K562 (cell line): ENCODE data around the gene LAIR2. TPM values are rescaled to one million over a fixed set of nuclear protein-coding genes. Genes with fewer than 3 reads are reported as not detected.

Experiments used
- ATAC-seq: fragments of 200-7000 bp; cut with Tn5 transposase; 3 replicates; pipeline ENCODE4 v1.9.1; 2020; ENCODE audit warnings: moderate library complexity
- BruUV-seq: library from RNA; stranded (reverse); fragments of 400-500 nt; replicated peaks from 2 replicates; lab custom pipeline; 2021; lab: Mats Ljungman, UMichigan
- CTCF ChIA-PET: fragments of 300-600 bp; formaldehyde crosslinking; extraction: SDS; loops from one replicate; lab custom pipeline; 2021; ENCODE audit warnings: low intra/inter-chr PET ratio; lab: Yijun Ruan, JAX
- POLR2A ChIA-PET: fragments of 300-600, 350-650 bp; sonication (Branson Sonifier 250); formaldehyde crosslinking; extraction: SDS; loops from one replicate; lab custom pipeline; 2021; ENCODE audit warnings: antibody characterized with exemption, inconsistent platforms; lab: Yijun Ruan, JAX
- DNase-seq, 4 experiments: peaks; one replicate each; pipeline versions ENCODE4 v3.0.0 to v3.0.0-alpha.2; 2011 to 2018; ENCODE audit warnings: low spot score in 3 of 4, mixed read lengths in 3 of 4; ENCODE audit errors: extremely low read depth in 1 of 4
- FAIRE-seq: peaks from 2 replicates; lab custom pipeline; 2011; peaks lifted over from hg19 to GRCh38; lab: Jason Lieb, UNC
- H2AFZ ChIP-seq: 2 replicates; pipeline ENCODE4 v1.6.0; 2011; ENCODE audit warnings: low read depth, low read length, control low read depth, inconsistent platforms
- H3K27ac ChIP-seq: fragments of 200-600 bp; 3 replicates; pipeline ENCODE4 v1.8.0; 2011; ENCODE audit warnings: low read depth, mild to moderate bottlenecking, control low read depth, inconsistent platforms, low read length, moderate library complexity, mixed read lengths; ENCODE audit errors: extremely low read depth
- H3K27me3 ChIP-seq, 2 experiments: fragments of 300-600 bp in 1 of 2; 2 replicates in 1 of 2; 3 replicates in 1 of 2; pipeline versions ENCODE4 v1.6.0 to v1.8.0; 2011; ENCODE audit warnings: inconsistent platforms in 2 of 2, low read length in 2 of 2, mild to moderate bottlenecking in 1 of 2, mixed read lengths in 1 of 2, moderate library complexity in 1 of 2; ENCODE audit not compliant: control insufficient read depth in 2 of 2, insufficient read depth in 2 of 2
- H3K36me3 ChIP-seq: fragments of 300-600 bp; 3 replicates; pipeline ENCODE4 v1.8.0; 2011; ENCODE audit warnings: mild to moderate bottlenecking, low read length, inconsistent platforms; ENCODE audit not compliant: control insufficient read depth, insufficient read depth
- H3K4me1 ChIP-seq, 2 experiments: fragments of 200-600 bp in 1 of 2; replicated peaks in 1 of 2; 2 replicates in 1 of 2; 3 replicates in 1 of 2; pipeline versions ENCODE4 v1.5.1 to v1.8.0; 2011; ENCODE audit warnings: inconsistent platforms in 2 of 2, low read length in 2 of 2, mild to moderate bottlenecking in 1 of 2, mixed read lengths in 1 of 2, moderate library complexity in 1 of 2; ENCODE audit not compliant: control insufficient read depth in 2 of 2, insufficient read depth in 2 of 2
- H3K4me2 ChIP-seq: 2 replicates; pipeline ENCODE4 v1.6.1; 2011; ENCODE audit warnings: low read length, control low read depth, inconsistent platforms, mixed read lengths; ENCODE audit not compliant: insufficient read depth
- H3K4me3 ChIP-seq: fragments of 200-600 bp; sonication (generic), shearing (Covaris generic); 2 replicates; pipeline ENCODE4 v1.5.1; 2016; ENCODE audit warnings: control low read depth, inconsistent platforms
- H3K79me2 ChIP-seq: fragments of 200-600 bp; 3 replicates; pipeline ENCODE4 v1.8.0; 2011; ENCODE audit warnings: low read length, inconsistent platforms; ENCODE audit not compliant: control insufficient read depth, insufficient read depth
- H3K9ac ChIP-seq, 2 experiments: 2 replicates each; pipeline versions ENCODE4 v1.6.0 to v1.6.1; 2011; ENCODE audit warnings: low read depth in 2 of 2, low read length in 2 of 2, control low read depth in 1 of 2, inconsistent platforms in 1 of 2, mild to moderate bottlenecking in 1 of 2, mixed read lengths in 1 of 2; ENCODE audit not compliant: insufficient read depth in 1 of 2
- H3K9me1 ChIP-seq: one replicate; pipeline ENCODE4 v1.6.0; 2011; ENCODE audit warnings: inconsistent platforms, mild to moderate bottlenecking, low read length, moderate library complexity; ENCODE audit not compliant: control insufficient read depth, insufficient read depth
- H3K9me3 ChIP-seq: replicated peaks from 2 replicates; pipeline ENCODE4 v1.5.1; 2011; ENCODE audit warnings: low read depth, low read length, inconsistent platforms; ENCODE audit not compliant: control insufficient read depth, insufficient read depth
- H4K20me1 ChIP-seq: replicated peaks from 2 replicates; pipeline ENCODE4 v1.6.1; 2011; ENCODE audit warnings: low read length, inconsistent platforms, mixed read lengths; ENCODE audit not compliant: control insufficient read depth, insufficient read depth
- ARID2 ChIP-seq: fragments of 450-650 bp; IDR thresholded peaks from 2 replicates; pipeline ENCODE4 v1.6.1; 2017; ENCODE audit warnings: antibody characterized with exemption, mild to moderate bottlenecking
- BHLHE40 ChIP-seq: IDR thresholded peaks from 2 replicates; pipeline ENCODE4 v1.6.1; 2011; ENCODE audit warnings: low read length, improper control_type of control experiment
- MAFF ChIP-seq: IDR thresholded peaks from 2 replicates; pipeline ENCODE4 v1.6.1; 2012; ENCODE audit warnings: low read length, improper control_type of control experiment
- MAFK ChIP-seq: IDR thresholded peaks from 2 replicates; pipeline ENCODE4 v1.6.1; 2011; ENCODE audit warnings: low read length, improper control_type of control experiment
- NCOR1 ChIP-seq: fragments of 450-650 bp; IDR thresholded peaks from 2 replicates; pipeline ENCODE4 v1.6.1; 2016; ENCODE audit warnings: mild to moderate bottlenecking, moderate library complexity
- PKNOX1 ChIP-seq: fragments of 450-650 bp; IDR thresholded peaks from 2 replicates; pipeline ENCODE4 v1.6.1; 2016
- RAD21 ChIP-seq, 2 experiments: fragments of 250-450 bp in 1 of 2; fragments of 450-650 bp in 1 of 2; sonication (Bioruptor Pico) in 1 of 2; formaldehyde crosslinking in 1 of 2; IDR thresholded peaks in 1 of 2; conservative IDR thresholded peaks in 1 of 2; 2 replicates each; pipeline versions ENCODE4 v1.4.0 to v1.8.0; 2020 to 2022; ENCODE audit warnings: mild to moderate bottlenecking in 2 of 2, moderate library complexity in 1 of 2
- REST ChIP-seq, 2 experiments: fragments of 450-650 bp; formaldehyde crosslinking in 1 of 2; IDR thresholded peaks; 2 replicates each; pipeline versions ENCODE4 v1.4.0 to v1.6.1; 2014 to 2020; ENCODE audit warnings: mild to moderate bottlenecking in 2 of 2, borderline replicate concordance in 1 of 2, low read depth in 1 of 2
- SMC3 ChIP-seq: conservative IDR thresholded peaks from 2 replicates; pipeline ENCODE4 v1.6.1; 2011; ENCODE audit warnings: low read depth, low read length, improper control_type of control experiment; ENCODE audit not compliant: insufficient read depth
- THRAP3 ChIP-seq: fragments of 450-650 bp; IDR thresholded peaks from 2 replicates; pipeline ENCODE4 v1.6.1; 2016; ENCODE audit warnings: mild to moderate bottlenecking, inconsistent platforms, borderline replicate concordance
- ZC3H4 ChIP-seq: sonication (generic); formaldehyde crosslinking; IDR thresholded peaks from 2 replicates; pipeline ENCODE4 v1.9.0; 2021; ENCODE audit warnings: missing genetic modification reagents, borderline replicate concordance
- ZNF511 ChIP-seq: sonication (generic); formaldehyde crosslinking; IDR thresholded peaks from 2 replicates; pipeline ENCODE4 v1.8.0; 2022; ENCODE audit warnings: mild to moderate bottlenecking, missing genetic modification reagents
- WGBS: fragments of 100-300 bp; shearing (Covaris generic); methylation state at CpG from one replicate; pipeline ENCODE4 v1.1.6; 2016; ENCODE audit warnings: low coverage, mixed read lengths; ENCODE audit not compliant: insufficient coverage; ENCODE audit errors: missing lambda C conversion rate; 5-methylcytosine and 5-hydroxymethylcytosine counted together
- in situ Hi-C: fragments of 300-500 bp; cut with MboI; formaldehyde crosslinking; loops from 4 replicates; pipeline ENCODE4 v1.15.0; 2018; ENCODE audit warnings: inconsistent platforms, mixed read lengths
- intact Hi-C: fragments of 100-400 bp; cut with micrococcal nuclease; formaldehyde crosslinking; loops from 2 replicates; pipeline ENCODE4 v1.14.2; 2022
- polyA plus RNA-seq, 8 experiments: library from polyadenylated mRNA; depleted of rRNA in 4 of 8; stranded (reverse) in 5 of 8; unstranded in 3 of 8; fragments of >200 nt; fragmentation: Nextera tagmentation in 2 of 8; fragmentation: Illumina TruSeq in 1 of 8; extraction: Ambion mirVana in 2 of 8; extraction: Trizol in 1 of 8; gene quantifications; 2 replicates each; pipeline versions ENCODE4 v1.2.1 to v1.2.3, GENCODE V29; 2011 to 2014; ENCODE audit warnings: inconsistent platforms in 1 of 8, missing spikeins in 1 of 8
- total RNA-seq, 7 experiments: library from RNA; depleted of rRNA in 6 of 7; stranded (reverse); fragments of >200 nt in 6 of 7; fragmentation: Illumina TruSeq in 2 of 7; extraction: Trizol in 2 of 7; gene quantifications; 2 replicates each; pipeline versions ENCODE4 v1.2.1 to v1.2.3, GENCODE V29; 2011 to 2021; ENCODE audit warnings: low replicate concordance in 1 of 7

LAIR2 gene
- total and polyA plus RNA-seq, 9 of the 15 experiments (the other 6 are each of a cell fraction or from before 2014, with no cell fraction given), result not detected

- CTCF ChIA-PET, result interaction anchor here (0.6 to 0.9 kb wide), 4 partner anchors 193 to 1286 kb away, joined by 3 to 4 read pairs (median 4); no protein-coding TSS in a partner anchor
- peak; percentile 89 for FAIRE-seq
- in situ Hi-C loops (loop anchor here (10.0 kb wide), 1 partner anchor 193 kb away; no protein-coding TSS in a partner anchor), intact Hi-C loops (loop anchor here (2.0 kb wide), 1 partner anchor 195 kb away; no protein-coding TSS in a partner anchor)
- no peak overlapping the region for H2AFZ ChIP-seq
- H3K9me3 ChIP-seq, result no peaks in the 10 kb centered on the region
- no TSS peak for BruUV-seq
- H3K9me1 ChIP-seq, result no peaks in the 10 kb centered on the region
- H3K27ac ChIP-seq, result no peak overlapping the region
- no peak overlapping the region for H3K4me3 ChIP-seq
- no peaks in the 10 kb centered on the region for H3K79me2 ChIP-seq
- WGBS, result 8% methylated on average over 15 of the region's 16 CpGs
- peaks cover 6 to 17% of the 10 kb centered on the region in 2 experiments; a peak in 4 of 5 replicates for H3K27me3 ChIP-seq
- H3K4me2 ChIP-seq, result no peak overlapping the region
- no peaks in the 10 kb centered on the region; a peak in 1 of 5 replicates for H3K4me1 ChIP-seq
- no peak overlapping the region for H3K9ac ChIP-seq
- H3K36me3 ChIP-seq, result no peaks in the 10 kb centered on the region
- POLR2A ChIA-PET, result no interaction called here
- DNase-seq, result peak; percentile 49 to 66 (median 51)
- peak; percentile 81 for ATAC-seq
- H4K20me1 ChIP-seq, result peaks cover 2% of the 10 kb centered on the region; the same call in 1 of the 2 replicates
- TF ChIP-seq NCOR1 (no peak), BHLHE40 (0 out of 2 replicates have a peak, but pooled peaks have one; percentile 23), ZNF511 (CRISPR knock-in tag) (no peak), MAFF (no peak), ZC3H4 (CRISPR knock-in tag) (no peak), RAD21 (CRISPR knock-in tag; conservative IDR thresholded peaks at IDR 0.05 in 1 of 2, IDR thresholded peaks at IDR 0.05 in 1 of 2) (peak; percentile 42 to 76), PKNOX1 (peak; percentile 52; the same call in 1 of the 2 replicates), THRAP3 (no peak), MAFK (no peak), REST (IDR thresholded peaks at IDR 0.05; ENCODE audit: borderline replicate concordance) (peak; percentile 46; the same call in 1 of the 2 replicates), REST (CRISPR knock-in tag; IDR thresholded peaks at IDR 0.05; ENCODE audit: low read depth) (no peak), SMC3 (peak; percentile 56; the same call in 1 of the 2 replicates), ARID2 (peak; percentile 15; the same call in 1 of the 2 replicates)
Measured at GRCh38 chr19:54481326-54481930, 21.2 kb upstream of the LAIR2 start.
